Activated CD8-positive, alpha-beta memory T cell treated with anti-CD3 and anti-CD28 coated beads for 1 hour (primary cell): ENCODE measurements around the gene SLIT3.
"Not testable (repeated sequence)": the region's sequence is repeated elsewhere in the genome, so short reads cannot be mapped to it uniquely, and the experiment has no call there.

Experiments used
- DNase-seq, 2 donors: peaks; one replicate each; pipeline ENCODE4 v3.0.0-alpha.2; 2020; ENCODE audit warnings: low read depth in 1 of 2; ENCODE audit errors: extremely low read depth in 1 of 2

SLIT3 gene

DNA sequence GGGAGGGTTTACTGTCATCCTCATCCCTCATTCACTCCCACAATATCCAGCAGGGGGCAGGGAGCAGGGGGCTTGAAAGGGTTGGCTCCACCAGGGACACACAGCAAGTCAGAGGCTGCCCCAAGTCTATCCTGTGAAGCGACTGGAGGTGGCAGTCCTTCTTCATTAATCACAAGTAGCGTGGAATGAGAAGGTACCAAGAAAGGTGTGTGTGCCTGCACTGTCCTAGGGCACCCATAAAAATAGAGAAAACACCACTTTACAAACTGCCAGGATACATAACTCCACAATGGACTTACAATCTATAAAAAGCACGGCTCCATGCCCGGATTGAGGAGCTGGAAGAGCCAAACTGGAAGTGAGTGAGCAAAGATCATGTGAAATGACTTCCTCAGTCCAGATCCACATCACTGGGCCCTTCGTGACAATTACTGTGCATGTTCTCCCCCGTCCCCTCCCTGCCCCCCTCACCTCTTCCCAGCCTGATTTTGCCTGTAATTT is 183.9 kb downstream of the SLIT3 start:
- no peak for DNase-seq

GRCh38 chr5:169115461-169116124 is 185.3 kb downstream of the SLIT3 start:
- DNase-seq, result no peak

- no peak for DNase-seq
Measured at GRCh38 chr5:169114466-169115065, 186.4 kb downstream of the SLIT3 start.

GRCh38 chr5:169112016-169112415 is 188.9 kb downstream of the SLIT3 start:
- no peak for DNase-seq

DNA sequence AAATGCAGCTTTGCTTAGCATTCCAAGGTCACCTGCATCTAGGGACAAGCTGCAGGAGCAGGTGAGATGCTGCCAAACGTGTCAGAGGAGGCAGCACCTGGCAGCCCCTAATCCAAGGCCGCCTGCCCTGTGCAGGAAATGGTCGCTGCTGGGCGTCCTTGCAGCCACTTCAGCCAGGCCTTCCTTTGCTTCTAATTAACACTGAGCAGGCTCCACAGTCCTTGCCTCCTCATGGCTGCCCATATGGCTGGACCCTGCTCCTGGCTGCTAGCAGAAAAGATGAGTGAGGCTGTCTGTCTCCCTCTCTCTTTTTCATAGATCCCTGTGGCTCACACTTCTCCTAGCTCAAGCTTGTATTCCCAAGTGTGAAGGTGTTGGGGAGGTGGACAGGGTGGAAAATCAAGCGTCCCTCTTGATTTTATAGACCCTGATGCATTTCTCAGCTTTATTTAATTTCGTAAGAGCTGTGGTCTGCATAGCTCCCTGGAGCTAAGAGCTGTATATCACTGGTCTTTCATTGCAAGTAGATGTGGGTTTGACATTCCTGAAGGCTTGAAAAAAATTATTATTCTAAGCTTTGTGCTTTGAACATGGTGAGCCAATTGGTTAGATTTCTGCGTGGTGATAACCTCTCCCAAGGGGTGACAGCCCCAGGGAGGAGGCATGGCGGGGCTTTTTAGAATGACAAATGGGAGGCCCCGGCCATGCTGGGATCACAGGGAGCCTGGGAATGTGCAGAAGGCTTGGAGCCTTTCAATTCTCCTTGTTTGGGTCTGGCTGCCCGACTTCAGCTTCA is 193.8 kb downstream of the SLIT3 start:
- DNase-seq, result no peak

GRCh38 chr5:169105582-169105981 is 195.4 kb downstream of the SLIT3 start:
- DNase-seq, result not testable (repeated sequence)

- no peak for DNase-seq
Measured at GRCh38 chr5:169104937-169105494, 195.9 kb downstream of the SLIT3 start.

GRCh38 chr5:169103586-169104181 is 197.3 kb downstream of the SLIT3 start:
- DNase-seq, result no peak

DNA sequence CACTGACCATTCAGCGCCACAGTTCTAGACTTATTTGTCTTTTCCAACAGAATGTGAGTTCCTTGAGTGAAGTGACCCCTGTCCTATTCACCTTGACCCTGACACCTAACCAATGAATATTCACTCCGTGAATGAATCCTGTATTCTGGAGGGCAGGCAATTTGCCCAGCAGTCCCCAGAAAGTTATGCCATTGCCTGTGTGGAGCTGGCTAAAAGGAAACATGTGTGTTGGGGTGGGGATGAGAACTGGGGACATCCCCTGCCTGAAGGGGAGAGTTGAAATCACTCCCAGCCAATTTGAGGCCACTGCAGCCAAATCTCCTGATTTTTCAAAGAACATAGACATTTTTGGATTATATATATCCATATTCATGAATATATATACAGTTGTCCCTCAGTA is 199.0 kb downstream of the SLIT3 start:
- no peak for DNase-seq

- DNase-seq, result no peak
Measured at GRCh38 chr5:169100735-169101075, 200.2 kb downstream of the SLIT3 start.

- no peak for DNase-seq
Measured at GRCh38 chr5:169099801-169100734, 200.9 kb downstream of the SLIT3 start.

DNA sequence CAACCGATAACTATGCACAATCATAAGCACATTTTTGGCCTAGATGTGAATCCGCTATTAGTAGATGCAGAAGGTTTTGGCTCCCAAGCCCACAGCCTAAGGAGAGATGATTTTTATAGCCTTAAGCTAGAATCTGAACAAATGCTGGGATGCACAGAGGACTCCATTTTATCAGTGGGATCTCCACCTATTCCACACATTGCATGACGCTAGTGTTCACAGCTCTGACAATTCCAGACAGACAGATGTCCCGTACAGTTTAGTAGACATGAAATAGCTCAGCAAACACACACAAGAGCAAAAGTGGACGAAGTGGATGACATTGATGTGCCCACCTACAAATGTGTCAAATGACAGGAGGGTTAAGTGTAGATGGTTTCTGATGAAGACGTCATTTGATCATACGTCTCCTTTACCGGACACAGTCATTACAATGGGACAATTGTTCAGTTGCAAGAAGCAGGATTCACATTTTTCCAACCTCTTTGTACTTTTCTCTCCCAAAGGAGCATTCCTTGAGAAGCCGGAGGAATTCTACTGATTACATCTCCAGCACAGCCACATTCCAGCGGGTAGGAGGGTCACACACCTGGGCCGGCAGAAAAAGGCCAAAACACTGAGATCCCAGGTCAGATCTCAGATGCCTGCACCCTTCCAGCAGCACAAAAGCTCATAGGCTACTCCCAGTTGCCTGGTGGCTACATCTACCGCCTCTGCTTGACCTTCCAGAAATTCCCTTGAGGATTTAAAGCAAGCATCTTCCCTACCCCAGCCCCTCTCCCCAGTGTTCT is 202.4 kb downstream of the SLIT3 start:
- no peak for DNase-seq

GRCh38 chr5:169097374-169098326 is 203.3 kb downstream of the SLIT3 start:
- no peak for DNase-seq

DNA sequence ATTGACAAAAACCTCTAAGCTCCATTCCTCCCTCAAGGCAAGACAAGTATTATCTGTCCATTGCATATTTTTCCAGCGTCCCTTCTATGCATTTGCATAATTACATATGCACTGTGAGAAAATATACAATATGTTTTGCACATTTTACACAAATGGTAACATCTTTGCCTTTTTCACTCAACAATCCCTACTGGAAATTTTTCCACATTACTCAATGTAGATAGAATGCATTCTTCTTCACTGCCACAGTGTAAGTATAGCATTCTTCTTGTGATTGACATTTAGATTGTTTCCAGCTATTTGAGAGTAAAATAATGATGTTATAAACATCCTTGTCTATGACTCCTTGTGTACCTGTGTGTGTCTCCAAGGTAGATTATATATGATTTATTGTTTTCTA is 205.0 kb downstream of the SLIT3 start:
- DNase-seq, result no peak

GRCh38 chr5:169095410-169095960 is 205.5 kb downstream of the SLIT3 start:
- DNase-seq, result no peak

GRCh38 chr5:169094586-169095409 is 206.1 kb downstream of the SLIT3 start:
- no peak for DNase-seq

GRCh38 chr5:169091396-169091980 is 209.5 kb downstream of the SLIT3 start:
- DNase-seq, result no peak
